ENCODE results near the gene RHOC.

The RHOC gene

GRCh38 chr1:112716133-112716720, 9.3 kb upstream of the RHOC start:
- peak; percentile 55 for DNase-seq

- DNase-seq = peak; percentile 77
Measured at GRCh38 chr1:112715264-112716053, 8.5 kb upstream of the RHOC start, which contains the start of gene PPM1J. Gene PPM1J, minus strand, starts transcription at chr1:112715332. Its CDS starts 31 bp downstream, at chr1:112715301.

GRCh38 chr1:112714313-112715263, 7.7 kb upstream of the RHOC start:
- DNase-seq = no peak

DNA sequence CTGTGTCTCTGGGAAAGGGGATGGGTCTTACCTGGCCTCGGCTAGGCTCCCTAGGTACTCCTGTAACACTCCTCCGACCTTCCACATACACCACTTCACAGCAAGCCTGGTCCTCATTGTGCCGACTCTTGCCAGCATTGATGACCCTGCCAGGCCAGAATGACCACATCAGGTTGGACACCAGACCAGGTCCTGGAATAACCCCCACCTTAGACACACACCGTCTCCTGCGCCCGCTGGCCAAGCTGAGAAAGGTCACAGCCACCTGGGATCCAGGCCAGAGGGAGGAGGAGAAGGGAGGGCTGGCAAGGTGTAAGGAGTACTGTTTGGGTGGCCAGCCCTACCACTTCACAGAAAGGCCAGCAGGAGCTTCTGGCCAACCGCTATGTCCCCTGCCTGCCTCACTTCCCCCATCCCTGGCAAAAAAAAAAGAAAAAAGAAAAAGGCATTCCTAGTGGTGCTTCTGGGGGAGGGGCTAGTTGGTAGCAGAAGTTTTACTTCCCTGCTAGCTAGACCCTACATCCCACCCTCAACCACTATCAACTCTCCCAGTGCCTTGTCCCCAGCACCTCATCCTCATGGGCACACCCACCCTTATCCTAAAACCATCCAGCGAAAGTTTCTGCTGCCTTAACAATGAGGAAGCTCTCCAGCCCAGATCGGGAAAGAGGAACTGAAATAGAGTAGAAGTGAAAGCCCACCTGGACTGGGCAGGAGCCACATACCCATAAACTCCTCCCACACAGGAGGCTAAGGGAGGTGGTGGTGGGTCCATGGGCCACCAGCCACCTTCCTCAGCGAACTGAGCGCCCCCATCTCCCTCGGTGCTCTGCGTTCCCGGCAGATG, 6.8 kb upstream of the RHOC start:
- DNase-seq = no peak

DNA sequence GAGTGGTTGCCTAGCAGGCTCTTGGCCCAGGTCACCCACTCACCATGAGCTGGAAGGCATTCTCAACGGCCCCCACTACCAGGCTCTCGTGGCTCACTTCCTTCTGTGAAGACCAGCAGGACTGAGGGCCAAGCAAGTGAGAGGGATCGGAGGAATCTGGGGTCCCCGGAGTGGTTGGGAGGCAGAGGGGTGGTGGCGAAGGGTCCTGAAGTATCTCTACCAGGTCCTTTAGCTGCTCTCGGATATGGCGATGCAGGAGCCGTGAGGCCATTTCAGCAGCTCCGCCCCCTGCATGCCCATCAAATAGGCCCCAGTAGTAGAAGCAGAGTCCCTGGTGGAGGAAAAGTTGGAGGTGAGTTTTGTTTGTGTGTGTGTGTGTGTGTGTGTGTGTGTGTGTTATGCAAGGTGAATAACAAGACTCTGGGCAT, 5.8 kb upstream of the RHOC start:
- no peak for DNase-seq

GRCh38 chr1:112712191-112712590, 5.3 kb upstream of the RHOC start:
- DNase-seq = no peak

- no peak for DNase-seq
Measured at GRCh38 chr1:112711670-112712069, 4.7 kb upstream of the RHOC start.

- no peak for DNase-seq
Measured at GRCh38 chr1:112711041-112711440, 4.1 kb upstream of the RHOC start.

GRCh38 chr1:112710586-112710985, 3.7 kb upstream of the RHOC start:
- DNase-seq = no peak

DNA sequence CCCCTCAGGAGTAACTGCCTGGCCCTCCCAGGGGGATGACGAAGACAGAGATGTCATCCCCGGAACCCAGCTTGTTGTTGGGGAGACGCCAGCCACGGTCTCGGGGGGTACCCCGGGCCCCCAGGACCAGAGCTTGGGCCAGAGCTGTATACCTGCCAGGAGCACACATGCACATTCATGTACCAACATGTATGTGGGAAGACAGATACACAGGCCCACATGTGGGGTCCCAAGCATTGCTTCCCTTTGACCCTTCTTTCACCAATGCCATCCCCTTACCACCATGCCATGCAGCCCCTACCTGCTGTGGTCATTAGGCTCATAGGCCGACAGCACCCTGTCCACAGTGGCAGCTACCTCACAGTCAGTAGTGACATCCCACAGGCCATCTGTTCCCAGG, 3.2 kb upstream of the RHOC start:
- DNase-seq = no peak

- no peak for DNase-seq
Measured at GRCh38 chr1:112708489-112708888, 1.6 kb upstream of the RHOC start.

DNA sequence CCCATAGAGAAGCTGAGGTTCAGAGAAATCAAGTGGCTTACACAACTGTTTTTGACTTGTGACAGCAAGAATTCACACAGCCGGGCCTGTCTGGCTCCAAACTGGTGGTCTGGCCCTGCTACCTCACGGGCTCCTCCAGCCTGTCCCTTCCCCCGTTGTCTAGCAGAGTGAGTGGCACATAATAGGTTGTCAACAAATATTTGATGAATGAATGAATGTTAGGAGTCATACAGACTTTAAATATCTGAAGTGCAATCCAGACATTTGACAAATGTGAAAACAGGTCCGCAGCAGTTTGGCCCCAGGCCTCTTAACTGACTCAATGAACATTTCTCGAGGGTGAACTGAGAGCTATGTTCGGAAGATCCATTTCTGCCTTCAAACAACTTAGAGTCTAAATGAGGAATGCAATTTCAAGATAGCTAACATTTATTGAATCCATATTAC, 1.1 kb upstream of the RHOC start:
- DNase-seq = no peak

GRCh38 chr1:112707221-112708001, 484 bp upstream of the RHOC start:
- peak; percentile 81 for DNase-seq

DNA sequence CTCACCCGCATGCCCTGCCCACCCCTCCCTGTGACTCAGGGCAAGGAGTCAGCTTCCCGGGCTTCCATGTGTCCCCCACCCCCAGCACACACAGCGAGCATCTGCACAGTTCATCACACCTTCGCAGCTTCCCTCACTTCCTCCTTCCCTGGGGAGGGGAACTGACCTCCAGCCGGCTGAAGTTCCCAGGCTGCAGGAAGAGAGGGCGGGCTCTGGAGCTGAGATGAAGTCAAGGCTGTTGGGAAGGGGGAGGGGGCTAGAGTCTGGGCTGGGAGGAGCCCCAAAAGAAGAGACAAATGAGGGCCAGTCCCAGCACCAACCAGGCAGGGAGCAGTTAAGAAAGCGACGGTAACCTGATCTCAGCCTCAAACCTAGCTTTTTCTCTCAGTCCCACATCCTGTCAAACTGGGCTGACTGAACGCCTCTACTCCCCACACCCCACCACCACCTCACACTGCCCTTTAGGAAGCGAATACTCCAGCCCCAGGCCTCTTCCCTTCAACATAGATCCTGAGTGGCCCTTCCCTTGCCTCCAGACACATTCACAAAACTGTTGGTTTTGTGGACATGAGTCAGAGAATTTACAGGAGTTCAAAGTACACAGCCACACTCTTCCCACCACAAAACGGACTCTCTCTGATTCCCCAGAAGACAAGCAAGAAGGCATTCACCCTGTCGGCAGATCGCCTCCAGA, 1.8 kb downstream of the RHOC start:
- peak; percentile 86 for DNase-seq

- DNase-seq = no peak
Measured at GRCh38 chr1:112704391-112704933, 2.5 kb downstream of the RHOC start.

DNA sequence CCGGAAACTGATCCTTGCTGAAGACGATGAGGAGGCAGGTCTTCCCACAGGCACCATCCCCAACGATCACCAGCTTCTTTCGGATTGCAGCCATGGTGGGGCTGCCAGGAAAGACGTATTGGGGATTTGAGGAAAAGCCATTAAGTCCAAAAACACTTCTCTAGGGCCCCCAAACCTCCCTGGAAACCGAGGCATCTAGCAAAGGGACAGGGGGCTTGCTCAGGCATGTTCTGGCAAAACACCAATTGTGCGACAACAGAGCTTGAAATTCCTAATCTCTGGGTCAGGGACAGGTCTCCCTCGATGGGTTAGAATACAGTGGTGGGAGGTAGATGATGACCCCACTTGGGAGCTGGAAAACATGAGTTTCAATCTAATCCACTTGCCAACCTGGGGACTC, 3.2 kb downstream of the RHOC start:
- DNase-seq = no peak

- DNase-seq = no peak
Measured at GRCh38 chr1:112702420-112703261, 4.3 kb downstream of the RHOC start.

DNA sequence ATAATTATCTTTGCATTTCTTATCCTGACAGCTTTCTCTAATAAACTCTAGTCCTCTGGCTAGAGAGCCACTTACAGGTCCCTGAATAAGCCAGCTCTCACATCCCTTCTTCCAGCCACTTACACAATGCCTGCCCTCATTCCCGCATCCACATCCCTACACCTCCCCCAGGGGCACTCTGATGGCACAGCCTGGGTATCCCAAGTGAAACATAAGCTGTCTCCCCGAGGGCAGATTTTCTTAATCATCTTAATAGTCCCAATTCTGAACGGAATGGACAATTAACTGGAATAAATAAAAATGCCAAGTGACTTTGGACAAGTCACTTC, 4.9 kb downstream of the RHOC start:
- no peak for DNase-seq

DNA sequence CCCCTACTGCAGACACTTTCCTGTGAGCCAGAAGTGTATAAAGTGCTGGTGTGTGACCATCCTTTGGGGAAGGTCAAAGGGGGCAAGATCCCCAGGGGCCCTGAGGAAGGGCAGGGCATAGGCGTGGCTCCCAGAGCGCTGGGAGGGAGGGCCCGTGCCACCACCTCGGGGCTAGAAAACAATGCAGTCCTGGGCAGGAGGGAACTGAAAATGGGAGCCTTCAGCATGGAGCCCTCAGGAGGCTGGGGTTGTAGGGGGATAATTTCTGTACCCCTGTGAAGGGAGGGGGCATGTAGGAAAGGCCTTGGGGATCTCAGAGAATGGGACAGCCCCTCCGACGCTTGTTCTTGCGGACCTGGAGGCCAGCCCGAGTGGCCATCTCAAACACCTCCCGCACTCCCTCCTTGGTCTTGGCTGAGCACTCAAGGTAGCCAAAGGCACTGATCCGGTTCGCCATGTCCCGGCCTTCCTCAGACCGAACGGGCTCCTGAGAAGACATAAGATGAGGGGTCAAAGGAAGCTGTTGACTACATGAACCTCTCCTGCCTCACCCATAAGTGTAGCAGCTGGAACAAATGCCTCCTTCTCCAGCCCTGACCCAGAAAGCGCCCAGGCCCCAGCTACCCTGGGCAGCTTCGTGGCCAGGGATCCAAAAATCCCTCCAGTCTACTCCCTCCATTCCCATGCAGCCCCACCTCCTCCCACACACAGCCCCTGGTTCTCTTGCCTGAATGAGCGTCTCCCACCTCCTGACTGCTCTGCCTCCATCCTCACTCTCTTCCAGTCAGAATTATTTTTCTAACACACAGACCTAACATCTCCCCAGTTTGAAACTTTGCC, 5.5 kb downstream of the RHOC start:
- DNase-seq = no peak

Data from NCI-H510A (cell line).